GM12878 (cell line): ENCODE results near the gene TLCD5. TPM values are rescaled to one million over a fixed set of nuclear protein-coding genes. Genes with fewer than 3 reads are reported as not detected.
A peak's percentile ranks its signal among the peaks of the same experiment; 100 is the strongest.

ENCODE experiments used
- BCL3 ChIP-seq: IDR thresholded peaks from 2 replicates; pipeline ENCODE4 v1.6.1; 2011; ENCODE audit warnings: borderline replicate concordance, low read depth, mild to moderate bottlenecking, moderate library complexity, low read length; ENCODE audit not compliant: insufficient read depth, poor library complexity, severe bottlenecking
- CBX5 ChIP-seq: sonication (generic); IDR thresholded peaks from 2 replicates; pipeline ENCODE4 v1.6.1; 2016; ENCODE audit warnings: low read depth, moderate library complexity, mild to moderate bottlenecking, inconsistent platforms
- CTCF ChIP-seq, 3 experiments: IDR thresholded peaks in 2 of 3; conservative IDR thresholded peaks in 1 of 3; 2 replicates each; pipeline ENCODE4 v1.5.1; 2011; ENCODE audit warnings: low read depth in 3 of 3, low read length in 3 of 3, mild to moderate bottlenecking in 3 of 3, control low read depth in 2 of 3, moderate library complexity in 2 of 3, inconsistent platforms in 1 of 3, mixed read lengths in 1 of 3; ENCODE audit not compliant: control insufficient read depth in 2 of 3, insufficient read depth in 1 of 3; ENCODE audit errors: extremely low read depth in 1 of 3
- ESRRA ChIP-seq: IDR thresholded peaks from 2 replicates; pipeline ENCODE4 v1.6.1; 2012; ENCODE audit warnings: mild to moderate bottlenecking, low read length, improper control_type of control experiment
- FOXK2 ChIP-seq: fragments of 450-650 bp; IDR thresholded peaks from 2 replicates; pipeline ENCODE4 v1.6.1; 2017; ENCODE audit warnings: mild to moderate bottlenecking, moderate library complexity
- FOXM1 ChIP-seq: IDR thresholded peaks from 2 replicates; pipeline ENCODE4 v1.6.1; 2012; ENCODE audit warnings: low read depth, mild to moderate bottlenecking, inconsistent platforms, low read length, moderate library complexity
- HDAC2 ChIP-seq: fragments of 200-600 bp; sonication (generic); IDR thresholded peaks from 2 replicates; pipeline ENCODE4 v1.6.1; 2017
- HDAC6 ChIP-seq: fragments of 200-600 bp; sonication (generic); IDR thresholded peaks from one replicate; pipeline ENCODE4 v1.8.0; 2017; ENCODE audit warnings: antibody characterized with exemption; ENCODE audit not compliant: unreplicated experiment
- IKZF1 ChIP-seq: fragments of 450-650 bp; conservative IDR thresholded peaks from 2 replicates; pipeline ENCODE4 v1.6.1; 2017; ENCODE audit warnings: antibody characterized with exemption, mild to moderate bottlenecking
- JUNB ChIP-seq: IDR thresholded peaks from 2 replicates; pipeline ENCODE4 v1.6.1; 2016; ENCODE audit warnings: antibody characterized with exemption, mild to moderate bottlenecking
- NFYA ChIP-seq: IDR thresholded peaks from 2 replicates; pipeline ENCODE4 v1.6.1; 2011; ENCODE audit warnings: low read depth, mild to moderate bottlenecking, low read length, improper control_type of control experiment, borderline replicate concordance
- NKRF ChIP-seq: fragments of 450-650 bp; conservative IDR thresholded peaks from 2 replicates; pipeline ENCODE4 v1.6.1; 2017; ENCODE audit warnings: mild to moderate bottlenecking, moderate library complexity
- PAX5 ChIP-seq: IDR thresholded peaks from 2 replicates; pipeline ENCODE4 v1.6.1; 2011; ENCODE audit warnings: low read depth, low read length, borderline replicate concordance
- PAX8 ChIP-seq: fragments of 450-650 bp; IDR thresholded peaks from 2 replicates; pipeline ENCODE4 v1.6.1; 2017; ENCODE audit warnings: mild to moderate bottlenecking, moderate library complexity
- RELB ChIP-seq: fragments of 450-650 bp; IDR thresholded peaks from 2 replicates; pipeline ENCODE4 v1.6.1; 2017; ENCODE audit warnings: low read depth, mild to moderate bottlenecking, moderate library complexity
- SIN3A ChIP-seq: IDR thresholded peaks from 2 replicates; pipeline ENCODE4 v1.6.1; 2012; ENCODE audit warnings: low read depth, low read length, improper control_type of control experiment
- SIX5 ChIP-seq: IDR thresholded peaks from 2 replicates; pipeline ENCODE4 v1.6.1; 2011; ENCODE audit warnings: mild to moderate bottlenecking, low read depth, low read length, moderate library complexity; ENCODE audit not compliant: severe bottlenecking
- SMAD1 ChIP-seq: fragments of 450-650 bp; IDR thresholded peaks from 2 replicates; pipeline ENCODE4 v1.6.1; 2018; ENCODE audit warnings: mild to moderate bottlenecking, low read depth; ENCODE audit not compliant: partially characterized antibody
- SMAD5 ChIP-seq: IDR thresholded peaks from 2 replicates; pipeline ENCODE4 v1.6.1; 2016; ENCODE audit warnings: antibody characterized with exemption, low read depth
- SPI1 ChIP-seq: IDR thresholded peaks from 2 replicates; pipeline ENCODE4 v1.6.1; 2011; ENCODE audit warnings: low read depth, mild to moderate bottlenecking, low read length, moderate library complexity, borderline replicate concordance; ENCODE audit not compliant: insufficient read depth
- TCF7 ChIP-seq: IDR thresholded peaks from 2 replicates; pipeline ENCODE4 v1.6.1; 2014; ENCODE audit warnings: antibody characterized with exemption, borderline replicate concordance
- ZBTB33 ChIP-seq: fragments of 450-650 bp; IDR thresholded peaks from 2 replicates; pipeline ENCODE4 v1.6.1; 2017; ENCODE audit warnings: mild to moderate bottlenecking
- ZZZ3 ChIP-seq: IDR thresholded peaks from 2 replicates; pipeline ENCODE4 v1.6.1; 2011; ENCODE audit warnings: low read depth; ENCODE audit not compliant: control insufficient read depth, insufficient read length
- polyA plus RNA-seq, 11 experiments: library from polyadenylated mRNA; depleted of rRNA in 4 of 11; unstranded in 6 of 11; stranded (reverse) in 5 of 11; fragments of >200 nt; fragmentation: Nextera tagmentation in 4 of 11; fragmentation: Illumina TruSeq in 1 of 11; extraction: Ambion mirVana in 4 of 11; extraction: Trizol in 1 of 11; gene quantifications; 1 replicate in 1 of 11; 2 replicates in 10 of 11; pipeline versions ENCODE4 v1.2.1 to v1.2.3, GENCODE V29; 2011 to 2016; ENCODE audit warnings: inconsistent platforms in 2 of 11, missing spikeins in 2 of 11, low read depth in 1 of 11
- total RNA-seq, 4 experiments: library from RNA; depleted of rRNA in 3 of 4; stranded (reverse); fragments of >200 nt in 3 of 4; fragmentation: Illumina TruSeq in 1 of 4; extraction: Trizol in 1 of 4; gene quantifications; 2 replicates each; pipeline versions ENCODE4 v1.2.1 to v1.2.3, GENCODE V29; 2013 to 2021

Gene TLCD5
- total and polyA plus RNA-seq, 10 of the 15 experiments (the other 5 are each of a cell fraction or from before 2014, with no cell fraction given): 2.4 to 13.3 (median 3.2) TPM

GRCh38 chr11:120343429-120343828, 18.3 kb downstream of the TLCD5 start (continued):
- TF ChIP-seq SIN3A: no peak
- TF ChIP-seq IKZF1: peak; percentile 44; the same call in 1 of the 2 replicates
- TF ChIP-seq JUNB: peak; percentile 82
- TF ChIP-seq HDAC2: no peak
- no peak for TF ChIP-seq NFYA
- TF ChIP-seq PAX5: 0 out of 2 replicates have a peak, but pooled peaks have one; percentile 46
- TF ChIP-seq SPI1: no peak
- no peak for TF ChIP-seq ZBTB33
- no peak for TF ChIP-seq HDAC6
- TF ChIP-seq ESRRA: no peak
- 0 out of 2 replicates have a peak, but pooled peaks have one; percentile 33 for TF ChIP-seq PAX8
- no peak for TF ChIP-seq SIX5
- TF ChIP-seq SMAD1: no peak
- no peak for TF ChIP-seq FOXM1
- TF ChIP-seq RELB: peak; percentile 32
- no peak for TF ChIP-seq TCF7
- TF ChIP-seq CBX5: no peak
- no peak for TF ChIP-seq FOXK2
- TF ChIP-seq NKRF: 0 out of 2 replicates have a peak, but pooled peaks have one; percentile 34
- no peak for TF ChIP-seq CTCF (IDR thresholded peaks at IDR 0.05 in 2 of 3, conservative IDR thresholded peaks at IDR 0.05 in 1 of 3; ENCODE audit: control insufficient read depth in 2 of 3, extremely low read depth in 1 of 3, insufficient read depth in 1 of 3, low read depth in 3 of 3, low read length in 3 of 3)
- TF ChIP-seq ZZZ3: no peak
- no peak for TF ChIP-seq SMAD5
- no peak for TF ChIP-seq BCL3
